Stimulated activated CD8-positive, alpha-beta memory T cell treated with anti-CD3 and anti-CD28 coated beads, Interleukin-12 subunit alpha, Interleukin-12 subunit beta, amount 100 ng/mL, for 4 hours (primary cell): ENCODE data around the gene PITPNM3.
"Not testable (repeated sequence)": the region's sequence is repeated elsewhere in the genome, so short reads cannot be mapped to it uniquely, and the experiment has no call there.

Experiments used
- DNase-seq: peaks from one replicate; pipeline ENCODE4 v3.0.0-alpha.2; 2020; ENCODE audit warnings: low read depth

Gene PITPNM3

GRCh38 chr17:6574687-6575595, 18.6 kb upstream of the PITPNM3 start:
- DNase-seq, result peak; percentile 23

- DNase-seq, result no peak
These were observed 17.8 kb upstream of the PITPNM3 start for GRCh38 chr17:6573982-6574686.

DNA sequence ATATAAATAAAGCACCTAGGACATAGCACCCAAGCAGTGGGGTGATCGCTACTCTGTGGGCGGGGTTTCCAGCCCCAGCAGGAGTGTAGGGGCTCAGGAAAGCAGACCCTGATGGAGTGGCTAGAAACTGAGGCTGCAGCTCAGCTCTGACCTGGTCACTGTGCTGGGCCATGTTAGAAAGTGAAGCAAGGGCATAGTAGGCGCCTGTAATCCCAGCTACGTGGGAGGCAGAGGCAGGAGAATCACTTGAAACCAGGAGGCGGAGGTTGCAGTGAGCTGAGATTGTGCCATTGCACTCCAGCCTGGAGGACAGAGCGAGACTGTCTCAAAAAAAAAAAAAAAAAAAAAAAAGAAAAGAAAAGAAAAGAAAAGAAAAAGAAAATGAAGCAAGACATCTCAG, 17.1 kb upstream of the PITPNM3 start:
- not testable (repeated sequence) for DNase-seq

DNA sequence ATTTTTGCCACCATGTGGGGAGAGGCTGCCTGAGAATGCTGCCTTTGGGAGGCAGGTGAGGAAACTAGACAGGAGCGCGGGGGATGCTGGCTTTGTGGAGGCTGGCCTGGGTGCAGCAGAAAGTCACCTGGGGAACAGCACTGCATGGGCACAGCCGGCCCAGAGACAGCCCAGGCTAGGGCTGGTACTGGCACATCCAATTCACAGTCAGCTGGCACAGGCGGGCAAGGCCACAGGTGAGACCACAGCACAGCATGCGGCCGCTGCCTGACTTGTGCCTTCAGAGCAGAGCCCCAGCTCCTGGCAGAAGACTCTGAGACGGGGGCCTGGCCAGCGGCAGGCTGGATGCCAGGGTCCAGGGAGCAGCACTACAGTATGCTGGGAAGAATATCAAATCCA, 16.6 kb upstream of the PITPNM3 start:
- no peak for DNase-seq

- DNase-seq, result no peak
These were observed 15.1 kb upstream of the PITPNM3 start for GRCh38 chr17:6571452-6571781.

- DNase-seq, result no peak
These were observed 14.5 kb upstream of the PITPNM3 start for GRCh38 chr17:6570731-6571451.

GRCh38 chr17:6569370-6570285, 13.3 kb upstream of the PITPNM3 start:
- no peak for DNase-seq

DNA sequence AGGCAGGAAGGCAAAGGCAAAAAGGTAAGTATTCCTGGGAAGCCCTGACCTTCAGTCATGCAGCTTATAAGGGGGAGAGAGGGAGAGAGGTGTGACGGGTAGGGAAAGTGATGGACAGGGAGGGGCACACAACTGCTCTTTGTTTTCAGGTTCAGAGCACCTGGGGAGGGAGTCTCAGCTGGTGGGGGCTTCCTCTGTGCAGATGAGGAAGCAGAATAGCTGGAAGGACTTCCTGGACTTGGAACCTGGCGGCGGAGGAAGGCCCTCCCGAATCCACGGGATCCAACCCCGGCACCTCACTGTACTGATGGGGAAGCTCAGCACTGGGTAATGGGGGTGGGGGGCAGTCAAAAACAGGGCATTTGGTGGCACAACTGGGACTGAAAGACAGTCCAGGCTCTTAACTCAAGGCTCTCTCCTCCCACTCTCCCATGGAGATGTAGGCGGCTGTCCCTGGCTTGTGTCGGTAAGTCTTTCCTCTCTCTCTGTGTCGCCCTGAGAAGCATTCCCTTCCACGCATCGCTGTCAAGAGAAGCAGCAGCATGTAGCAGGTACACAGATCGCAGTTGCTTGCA, 11.9 kb upstream of the PITPNM3 start:
- no peak for DNase-seq

DNA sequence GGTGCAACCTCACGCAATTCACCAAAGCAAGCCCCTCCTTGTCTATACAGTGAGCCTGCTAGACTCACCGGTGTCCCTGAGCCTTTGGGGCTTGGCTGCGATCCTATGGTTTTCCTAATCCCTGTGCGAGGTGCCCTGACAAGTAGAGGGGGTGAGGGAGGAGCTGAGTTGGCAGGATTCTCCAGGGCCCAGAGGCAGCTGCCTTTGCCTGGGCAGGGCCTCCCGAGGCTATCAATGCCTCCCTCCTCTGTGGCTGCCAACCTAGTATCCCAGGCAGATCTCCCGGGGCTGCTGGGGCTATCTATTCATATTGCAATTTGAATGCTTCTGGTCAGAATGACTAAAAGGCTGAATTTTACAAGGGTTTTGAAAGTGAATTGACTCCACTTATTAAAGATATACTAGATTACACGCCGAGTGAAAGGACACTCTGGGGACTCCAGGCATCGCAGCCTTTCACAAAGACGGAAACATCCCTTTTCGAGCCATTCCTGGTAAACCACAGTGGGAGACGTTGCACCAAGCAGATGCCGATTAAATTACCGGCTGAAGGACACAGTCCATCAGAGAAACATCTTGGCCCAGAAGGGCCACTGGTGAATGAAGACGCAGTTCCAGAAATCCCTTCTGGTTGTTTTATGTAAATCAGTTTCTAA, 11.3 kb upstream of the PITPNM3 start:
- no peak for DNase-seq

DNA sequence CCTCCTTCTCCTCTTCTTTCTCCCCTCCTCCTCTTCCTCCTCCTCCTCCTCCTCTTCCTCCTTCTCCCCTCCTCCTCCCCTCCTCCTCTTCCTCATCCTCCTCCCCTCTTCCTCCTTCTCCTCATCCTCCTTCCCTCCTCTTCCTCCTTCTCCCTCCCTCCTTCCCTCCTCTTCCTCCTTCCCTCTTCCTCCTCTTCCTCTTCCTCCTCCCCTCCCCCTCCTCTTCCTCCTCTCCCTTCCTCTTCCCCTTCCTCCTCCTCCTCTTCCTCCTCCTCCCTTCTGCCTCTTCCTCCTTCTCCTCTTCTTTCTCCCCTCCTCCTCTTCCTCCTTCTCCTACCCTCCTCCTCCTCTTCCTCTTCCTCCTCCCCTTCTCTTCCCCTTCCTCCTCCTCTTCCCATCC, 5.1 kb upstream of the PITPNM3 start:
- DNase-seq, result no peak

- no peak for DNase-seq
These were observed 4.1 kb upstream of the PITPNM3 start for GRCh38 chr17:6560496-6560895.

- no peak for DNase-seq
These were observed 3.4 kb upstream of the PITPNM3 start for GRCh38 chr17:6559753-6560215.

DNA sequence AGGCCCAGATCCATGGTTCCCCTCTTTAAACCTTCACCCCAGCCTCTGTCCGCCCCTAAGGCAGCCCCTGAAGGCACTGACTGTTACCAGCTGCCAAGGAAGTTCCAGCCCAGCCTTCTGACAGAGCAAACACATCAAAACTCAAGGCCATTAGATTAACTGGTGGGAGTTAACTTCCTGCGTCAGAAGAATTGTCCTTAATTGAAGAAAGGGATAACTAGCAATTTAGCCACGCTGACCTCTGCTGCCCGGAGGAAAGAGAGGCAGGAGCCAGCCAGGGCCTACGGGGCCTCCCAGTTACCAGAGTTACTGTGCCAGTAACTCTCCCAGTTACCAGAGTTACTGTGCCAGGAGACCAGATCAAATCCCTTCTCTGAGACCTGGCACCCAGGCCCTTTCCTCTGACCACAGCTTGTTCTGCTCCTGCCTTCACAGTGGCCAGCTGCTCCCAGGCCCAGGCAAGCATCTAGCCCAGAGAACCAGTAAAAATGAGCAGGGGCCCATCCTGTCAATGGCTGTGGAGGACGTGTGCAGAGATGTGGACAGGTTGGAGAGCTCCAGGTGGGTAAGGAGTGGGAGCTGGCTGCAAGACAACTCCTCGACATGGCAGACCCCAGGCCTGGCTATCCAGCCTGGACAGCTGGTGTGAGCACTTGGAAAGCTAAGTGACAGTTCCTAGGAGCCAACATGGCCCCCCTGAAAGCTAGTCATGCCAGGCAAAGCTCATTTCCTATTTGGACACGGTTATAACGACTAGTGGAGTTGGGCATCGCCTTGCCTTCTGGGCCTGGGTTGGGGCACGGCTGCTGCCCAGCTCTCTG, 2.8 kb upstream of the PITPNM3 start:
- no peak for DNase-seq

GRCh38 chr17:6558276-6558675, 1.9 kb upstream of the PITPNM3 start:
- DNase-seq, result no peak

GRCh38 chr17:6557040-6557438, 684 bp upstream of the PITPNM3 start:
- no peak for DNase-seq

DNA sequence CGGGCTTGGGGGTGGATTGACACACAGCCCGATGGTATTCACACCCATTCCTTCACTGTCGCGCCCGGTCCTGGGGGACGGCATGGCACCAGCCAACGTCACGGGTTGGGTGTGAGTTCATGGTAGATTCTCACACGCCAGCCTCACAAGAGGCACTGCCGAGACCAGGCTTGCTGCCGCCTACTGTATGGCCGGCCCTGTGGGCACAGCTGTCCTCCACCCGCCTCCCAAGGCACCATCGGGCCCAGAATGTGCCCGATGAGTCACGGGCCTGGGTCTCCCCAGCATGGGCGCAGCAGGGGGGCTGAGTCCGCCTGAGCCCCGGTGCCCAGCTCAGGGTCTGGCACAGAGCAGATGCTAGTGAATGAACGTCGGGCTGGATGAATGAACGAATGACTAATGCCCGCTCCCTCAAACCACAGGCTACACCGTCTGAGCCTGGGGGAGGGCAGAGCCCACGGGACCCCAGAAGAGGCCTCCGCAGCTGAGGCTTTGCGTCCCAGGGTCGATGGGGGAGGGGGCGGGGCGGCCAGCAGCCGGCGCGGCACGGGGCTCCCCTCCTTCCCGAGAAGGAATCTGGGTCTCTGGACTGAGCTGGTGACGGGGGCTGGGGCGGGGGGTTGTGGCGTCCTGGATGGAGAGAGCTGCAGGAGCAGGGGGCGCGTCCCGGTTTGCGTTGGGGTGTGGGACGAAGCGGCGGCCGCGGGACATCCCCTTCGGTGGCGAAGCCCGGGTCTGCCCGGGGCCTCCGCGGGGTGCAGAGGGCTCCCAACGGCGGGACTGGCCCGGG, 829 bp downstream of the PITPNM3 start:
- no peak for DNase-seq

- no peak for DNase-seq
These were observed 1.5 kb downstream of the PITPNM3 start for GRCh38 chr17:6554871-6555330.

GRCh38 chr17:6554342-6554741, 2.0 kb downstream of the PITPNM3 start:
- no peak for DNase-seq
